ENCODE measurements around the gene TRAK1.
A peak's percentile ranks its signal among the peaks of the same experiment; 100 is the strongest.

TRAK1 gene

GRCh38 chr3:42182555-42182954, 91.4 kb downstream of the TRAK1 start:
- no peak for DNase-seq

GRCh38 chr3:42183991-42184632, 93.0 kb downstream of the TRAK1 start:
- no peak for DNase-seq

GRCh38 chr3:42184651-42185443, 93.7 kb downstream of the TRAK1 start:
- no peak for DNase-seq

- DNase-seq, result no peak
These were observed 96.8 kb downstream of the TRAK1 start for GRCh38 chr3:42187936-42188335.

- no peak for DNase-seq
These were observed 97.2 kb downstream of the TRAK1 start for GRCh38 chr3:42188376-42188775.

- DNase-seq, result no peak
These were observed 97.9 kb downstream of the TRAK1 start for GRCh38 chr3:42189001-42189460.

GRCh38 chr3:42189736-42190135, 98.6 kb downstream of the TRAK1 start:
- no peak for DNase-seq

- DNase-seq, result peak; percentile 26
These were observed 99.7 kb downstream of the TRAK1 start for GRCh38 chr3:42190701-42191442.

- DNase-seq, result no peak
These were observed 100.2 kb downstream of the TRAK1 start for GRCh38 chr3:42191443-42191747.

GRCh38 chr3:42192334-42193200, 101.4 kb downstream of the TRAK1 start:
- no peak for DNase-seq

- no peak for DNase-seq
These were observed 103.9 kb downstream of the TRAK1 start for GRCh38 chr3:42194943-42195510.

- no peak for DNase-seq
These were observed 104.7 kb downstream of the TRAK1 start for GRCh38 chr3:42195879-42196330.

GRCh38 chr3:42198709-42199108, 107.6 kb downstream of the TRAK1 start:
- no peak for DNase-seq

- no peak for DNase-seq
These were observed 111.2 kb downstream of the TRAK1 start for GRCh38 chr3:42202217-42202865.

- no peak for DNase-seq
These were observed 113.9 kb downstream of the TRAK1 start for GRCh38 chr3:42204867-42205599.

- no peak for DNase-seq
These were observed 114.8 kb downstream of the TRAK1 start for GRCh38 chr3:42205800-42206514.

- DNase-seq, result no peak
These were observed 118.8 kb downstream of the TRAK1 start for GRCh38 chr3:42209917-42210316.

- no peak for DNase-seq
These were observed 119.6 kb downstream of the TRAK1 start for GRCh38 chr3:42210726-42211125.

GRCh38 chr3:42213417-42213816, 122.3 kb downstream of the TRAK1 start:
- no peak for DNase-seq

- no peak for DNase-seq
These were observed 122.9 kb downstream of the TRAK1 start for GRCh38 chr3:42214064-42214463.
